ENCODE results near the gene AMOT. TPM values are rescaled to one million over a fixed set of nuclear protein-coding genes. Genes with fewer than 3 reads are reported as not detected.

The AMOT gene
- total and polyA plus RNA-seq, 2 donors (not counting 1 experiment from before 2014, with no cell fraction given), result 0.91 to 5.2 TPM

DNA sequence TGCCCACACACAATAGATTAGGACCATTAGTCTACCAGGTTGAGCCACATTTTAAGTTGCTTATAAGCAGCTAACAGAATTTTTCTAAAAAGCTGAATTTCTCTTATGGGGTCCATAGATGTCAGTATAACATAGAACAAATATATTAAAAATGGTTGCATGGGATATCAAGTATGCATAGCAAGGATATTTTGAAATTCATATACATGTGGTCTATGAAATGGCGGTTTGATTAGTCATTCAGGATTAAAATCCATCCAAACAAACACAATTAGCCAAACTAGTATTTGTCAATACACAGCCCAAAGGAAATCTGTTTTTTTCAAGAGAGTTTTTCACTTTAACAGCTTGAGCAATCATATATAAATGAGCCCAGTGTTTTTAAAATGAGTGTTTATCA is 33.5 kb upstream of the AMOT start:
- TF ChIP-seq EZH2 (IDR thresholded peaks at IDR 0.05; ENCODE audit: borderline replicate concordance, insufficient read depth, low read depth, low read length, poor library complexity, severe bottlenecking), result no peak
- TF ChIP-seq, protein P1, sequence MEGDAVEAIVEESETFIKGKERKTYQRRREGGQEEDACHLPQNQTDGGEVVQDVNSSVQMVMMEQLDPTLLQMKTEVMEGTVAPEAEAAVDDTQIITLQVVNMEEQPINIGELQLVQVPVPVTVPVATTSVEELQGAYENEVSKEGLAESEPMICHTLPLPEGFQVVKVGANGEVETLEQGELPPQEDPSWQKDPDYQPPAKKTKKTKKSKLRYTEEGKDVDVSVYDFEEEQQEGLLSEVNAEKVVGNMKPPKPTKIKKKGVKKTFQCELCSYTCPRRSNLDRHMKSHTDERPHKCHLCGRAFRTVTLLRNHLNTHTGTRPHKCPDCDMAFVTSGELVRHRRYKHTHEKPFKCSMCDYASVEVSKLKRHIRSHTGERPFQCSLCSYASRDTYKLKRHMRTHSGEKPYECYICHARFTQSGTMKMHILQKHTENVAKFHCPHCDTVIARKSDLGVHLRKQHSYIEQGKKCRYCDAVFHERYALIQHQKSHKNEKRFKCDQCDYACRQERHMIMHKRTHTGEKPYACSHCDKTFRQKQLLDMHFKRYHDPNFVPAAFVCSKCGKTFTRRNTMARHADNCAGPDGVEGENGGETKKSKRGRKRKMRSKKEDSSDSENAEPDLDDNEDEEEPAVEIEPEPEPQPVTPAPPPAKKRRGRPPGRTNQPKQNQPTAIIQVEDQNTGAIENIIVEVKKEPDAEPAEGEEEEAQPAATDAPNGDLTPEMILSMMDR (IDR thresholded peaks at IDR 0.05), result no peak

DNA sequence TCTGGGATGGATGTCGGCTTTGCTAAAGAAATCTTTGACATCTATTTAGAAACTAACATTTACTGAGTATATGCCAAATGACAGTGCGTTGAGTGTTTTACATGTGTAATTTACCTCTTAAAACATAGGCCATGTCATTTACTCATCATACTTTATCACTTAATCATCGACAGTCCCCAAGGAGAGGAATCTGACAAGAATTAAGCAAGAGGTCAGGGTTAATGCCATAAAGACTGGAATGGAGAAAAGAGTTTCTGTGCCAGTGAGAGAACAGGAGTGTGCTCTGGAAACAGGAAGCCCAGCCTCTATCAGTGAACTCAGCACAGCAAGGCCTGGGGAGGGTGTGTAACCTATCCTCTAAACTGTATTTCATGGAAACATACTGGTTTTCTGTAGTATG is 28.0 kb upstream of the AMOT start:
- intact Hi-C loops (cut with micrococcal nuclease), result no loop called here
- H3K4me3 ChIP-seq (ENCODE audit: control extremely low read depth in 1 of 5, extremely low read depth in 1 of 5, insufficient read depth in 1 of 5, low read depth in 2 of 5, low read length in 4 of 5), result no peak overlapping the region
- no peak overlapping the region for H2AFZ ChIP-seq (ENCODE audit: insufficient read depth, low read depth, low read length, poor library complexity, severe bottlenecking)
- H3K27ac ChIP-seq (ENCODE audit: low read length in 2 of 2), result no peak overlapping the region
- ChIA-PET POLR2A (no interaction called here), CTCF (no interaction called here)
- no peaks in the 10 kb centered on the region for H3K27me3 ChIP-seq (replicated peaks in 1 of 4; ENCODE audit: control extremely low read depth in 1 of 4, control insufficient read depth in 3 of 4, insufficient read depth in 4 of 4, low read length in 3 of 4)
- WGBS (ENCODE audit: insufficient coverage), result no CpG with 5 or more reads among the region's 3 CpGs
- Mint-ChIP-seq H3K4me3 (no peak overlapping the region), H3K9me3 (ENCODE audit: insufficient read depth) (no peaks in the 10 kb centered on the region), H3K27me3 (no peaks in the 10 kb centered on the region), H3K4me1 (no peaks in the 10 kb centered on the region), H3K27ac (no peak overlapping the region)
- no peaks in the 10 kb centered on the region for H3K36me3 ChIP-seq (replicated peaks in 1 of 2; ENCODE audit: control extremely low read depth in 1 of 2, control insufficient read depth in 1 of 2, extremely low read depth in 1 of 2, insufficient read depth in 2 of 2, low read length in 1 of 2)
- no peak for TF ChIP-seq EZH2 (IDR thresholded peaks at IDR 0.05; ENCODE audit: borderline replicate concordance, insufficient read depth, low read depth, low read length, poor library complexity, severe bottlenecking)
- TF ChIP-seq, protein P1 (IDR thresholded peaks at IDR 0.05), result no peak
- no peaks in the 10 kb centered on the region for H3K9me3 ChIP-seq (ENCODE audit: control extremely low read depth in 1 of 3, control insufficient read depth in 2 of 3, insufficient read depth in 1 of 3, low read length in 2 of 3)
- H4K20me1 ChIP-seq (ENCODE audit: control insufficient read depth, insufficient read depth, low read length, poor library complexity, severe bottlenecking), result no peaks in the 10 kb centered on the region
- no peaks in the 10 kb centered on the region for H3K4me1 ChIP-seq (ENCODE audit: control insufficient read depth in 2 of 2, insufficient read depth in 2 of 2, low read length in 2 of 2)
- no peaks in the 10 kb centered on the region for H3K79me2 ChIP-seq (ENCODE audit: control insufficient read depth, insufficient read depth, low read length)
- H3K9ac ChIP-seq (ENCODE audit: low read length), result no peak overlapping the region
- DNase-seq (no peak), ATAC-seq (ENCODE audit: low read depth) (no peak)
- no peak overlapping the region for H3K4me2 ChIP-seq (replicated peaks; ENCODE audit: low read depth, low read length, poor library complexity, severe bottlenecking)

More for the DNA sequence above, 33.5 kb upstream of the AMOT start:
- no peak overlapping the region for H3K27ac Mint-ChIP-seq
- ChIA-PET POLR2A (no interaction called here), CTCF (no interaction called here)
- Histone ChIP-seq H3K4me1 (ENCODE audit: control insufficient read depth in 2 of 2, insufficient read depth in 2 of 2, low read length in 2 of 2) (no peaks in the 10 kb centered on the region), H4K20me1 (ENCODE audit: control insufficient read depth, insufficient read depth, low read length, poor library complexity, severe bottlenecking) (no peaks in the 10 kb centered on the region), H3K27ac (ENCODE audit: low read length in 2 of 2) (no peak overlapping the region), H3K79me2 (ENCODE audit: control insufficient read depth, insufficient read depth, low read length) (no peaks in the 10 kb centered on the region), H3K9ac (ENCODE audit: low read length) (no peak overlapping the region), H2AFZ (ENCODE audit: insufficient read depth, low read depth, low read length, poor library complexity, severe bottlenecking) (no peak overlapping the region), H3K9me3 (ENCODE audit: control extremely low read depth in 1 of 3, control insufficient read depth in 2 of 3, insufficient read depth in 1 of 3, low read length in 2 of 3) (no peaks in the 10 kb centered on the region), H3K4me2 (replicated peaks; ENCODE audit: low read depth, low read length, poor library complexity, severe bottlenecking) (no peak overlapping the region), H3K36me3 (replicated peaks in 1 of 2; ENCODE audit: control extremely low read depth in 1 of 2, control insufficient read depth in 1 of 2, extremely low read depth in 1 of 2, insufficient read depth in 2 of 2, low read length in 1 of 2) (no peaks in the 10 kb centered on the region), H3K4me3 (ENCODE audit: control extremely low read depth in 1 of 5, extremely low read depth in 1 of 5, insufficient read depth in 1 of 5, low read depth in 2 of 5, low read length in 4 of 5) (no peak overlapping the region), H3K27me3 (replicated peaks in 1 of 4; ENCODE audit: control extremely low read depth in 1 of 4, control insufficient read depth in 3 of 4, insufficient read depth in 4 of 4, low read length in 3 of 4) (no peaks in the 10 kb centered on the region)
- ATAC-seq (ENCODE audit: low read depth), result no peak
- H3K27me3 Mint-ChIP-seq, result no peaks in the 10 kb centered on the region
- no peak overlapping the region for H3K4me3 Mint-ChIP-seq
- intact Hi-C loops (cut with micrococcal nuclease), result no loop called here
- WGBS (ENCODE audit: insufficient coverage), result no CpG with 5 or more reads among the region's 1 CpG
- no peaks in the 10 kb centered on the region for H3K9me3 Mint-ChIP-seq (ENCODE audit: insufficient read depth)
- no peak for DNase-seq
- H3K4me1 Mint-ChIP-seq, result peaks cover 1% of the 10 kb centered on the region

All from B cell (primary cell).